GM13976 (cell line): Measurements from ENCODE around the gene ABCB11.

Source experiments
- DNase-seq: peaks from one replicate; pipeline ENCODE4 v3.0.0; 2012; ENCODE audit warnings: low spot score
- in situ Hi-C: fragments of 300-500 bp; cut with MboI; formaldehyde crosslinking; loops from one replicate; pipeline ENCODE4 v1.12.0; 2022; ENCODE audit warnings: low sequenced_read_pairs, mixed read lengths, inconsistent platforms; ENCODE audit not compliant: unreplicated experiment
- TF ChIP-seq, protein P1 (sequence below): IDR thresholded peaks from 2 replicates; pipeline ENCODE4 v1.5.1; 2012; ENCODE audit warnings: borderline replicate concordance, mild to moderate bottlenecking; ENCODE audit not compliant: insufficient read depth; ENCODE audit errors: extremely low read depth, missing control alignments, control extremely low read depth

Gene ABCB11

DNA sequence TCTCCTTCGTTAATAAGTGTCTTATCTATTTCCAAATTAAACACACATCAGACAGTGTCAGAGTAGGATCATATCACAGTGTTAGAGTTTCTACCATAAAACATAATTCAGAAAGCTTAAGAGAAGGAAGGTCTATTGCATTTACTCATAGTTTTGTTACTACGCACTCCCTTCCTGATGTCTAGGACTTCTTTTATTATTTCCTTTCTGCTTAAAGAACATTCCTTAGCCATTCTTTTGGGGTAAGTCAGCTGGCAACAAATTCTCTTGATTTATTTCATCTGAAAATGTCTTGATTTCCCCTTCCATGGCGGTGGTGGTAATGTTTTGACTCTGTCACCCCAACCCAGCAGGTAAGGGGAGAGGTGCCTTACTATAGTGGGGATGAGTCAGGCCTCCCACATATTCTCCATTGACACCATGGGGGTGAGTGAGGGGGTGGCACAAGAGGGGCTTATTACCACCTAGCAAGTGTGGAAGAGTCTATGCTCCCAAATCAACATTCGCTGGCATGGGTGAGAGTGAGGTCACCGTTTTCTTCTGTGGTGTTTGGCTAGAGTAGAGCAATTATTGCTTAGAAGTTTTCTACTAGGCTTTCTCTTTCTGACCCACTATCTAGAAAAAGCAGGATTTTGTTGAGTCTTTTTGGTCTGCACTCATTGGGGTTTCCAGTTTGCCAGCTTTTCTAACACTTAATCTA lies 29.9 kb downstream of the ABCB11 start:
- TF ChIP-seq, protein P1, sequence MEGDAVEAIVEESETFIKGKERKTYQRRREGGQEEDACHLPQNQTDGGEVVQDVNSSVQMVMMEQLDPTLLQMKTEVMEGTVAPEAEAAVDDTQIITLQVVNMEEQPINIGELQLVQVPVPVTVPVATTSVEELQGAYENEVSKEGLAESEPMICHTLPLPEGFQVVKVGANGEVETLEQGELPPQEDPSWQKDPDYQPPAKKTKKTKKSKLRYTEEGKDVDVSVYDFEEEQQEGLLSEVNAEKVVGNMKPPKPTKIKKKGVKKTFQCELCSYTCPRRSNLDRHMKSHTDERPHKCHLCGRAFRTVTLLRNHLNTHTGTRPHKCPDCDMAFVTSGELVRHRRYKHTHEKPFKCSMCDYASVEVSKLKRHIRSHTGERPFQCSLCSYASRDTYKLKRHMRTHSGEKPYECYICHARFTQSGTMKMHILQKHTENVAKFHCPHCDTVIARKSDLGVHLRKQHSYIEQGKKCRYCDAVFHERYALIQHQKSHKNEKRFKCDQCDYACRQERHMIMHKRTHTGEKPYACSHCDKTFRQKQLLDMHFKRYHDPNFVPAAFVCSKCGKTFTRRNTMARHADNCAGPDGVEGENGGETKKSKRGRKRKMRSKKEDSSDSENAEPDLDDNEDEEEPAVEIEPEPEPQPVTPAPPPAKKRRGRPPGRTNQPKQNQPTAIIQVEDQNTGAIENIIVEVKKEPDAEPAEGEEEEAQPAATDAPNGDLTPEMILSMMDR, result no peak
- in situ Hi-C loops, result no loop called here

DNA sequence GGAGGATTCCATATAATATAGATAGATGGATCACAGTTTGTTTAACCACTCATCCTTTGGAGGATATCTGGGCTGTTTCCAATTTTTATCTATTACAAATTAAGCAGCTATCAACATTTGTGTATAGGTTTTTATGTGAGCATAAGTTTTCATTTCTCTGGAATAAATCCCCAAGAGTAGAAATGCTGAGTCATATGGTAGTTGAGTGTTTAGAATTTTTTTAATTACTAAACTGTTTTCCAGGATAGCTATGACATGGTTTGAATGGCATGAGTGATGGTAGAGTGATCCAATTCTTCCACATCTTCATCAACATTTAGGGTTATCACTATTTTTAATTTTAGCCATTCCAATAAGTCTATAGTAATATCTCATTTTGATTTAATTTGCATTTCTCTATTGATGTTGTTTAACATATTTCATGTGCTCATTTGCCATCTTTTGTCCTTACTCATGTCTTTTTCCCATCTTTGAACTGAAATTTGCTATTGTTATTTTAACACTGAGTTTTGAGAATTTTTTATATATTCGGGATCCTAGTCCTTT lies 31.4 kb downstream of the ABCB11 start:
- TF ChIP-seq, protein P1, result no peak
- no peak for DNase-seq
- in situ Hi-C loops, result no loop called here

More for the DNA sequence above, 29.9 kb downstream of the ABCB11 start:
- DNase-seq, result no peak

DNA sequence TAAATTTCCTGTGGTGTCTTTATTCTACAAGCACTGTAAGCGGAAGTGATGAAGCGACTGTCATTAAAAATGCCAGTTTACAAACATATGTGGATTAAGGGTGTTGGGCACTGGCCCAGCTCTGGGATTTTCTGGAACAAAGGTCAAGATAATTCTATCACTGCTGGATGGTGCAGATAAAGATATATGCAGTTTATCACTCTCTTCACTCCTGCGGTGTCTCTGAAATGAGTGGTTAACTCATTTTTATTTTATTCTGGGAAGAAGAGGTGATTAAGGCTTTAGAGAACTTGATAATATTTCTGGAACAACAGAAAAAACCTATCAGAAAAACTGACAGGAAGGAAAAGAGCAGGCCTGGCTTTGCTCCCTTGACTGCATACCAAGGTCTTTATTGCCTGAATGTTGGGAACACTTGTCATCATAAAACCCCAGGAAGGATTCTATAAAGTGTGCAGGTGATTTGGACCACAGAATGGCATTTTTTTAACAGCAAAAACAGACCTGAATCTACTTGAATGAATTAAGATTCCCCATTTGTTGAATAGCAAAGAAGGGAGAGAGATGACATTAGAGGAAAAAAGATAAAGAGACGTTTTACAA lies 32.4 kb downstream of the ABCB11 start:
- TF ChIP-seq, protein P1, result no peak
- no peak for DNase-seq
- in situ Hi-C loops, result no loop called here

DNA sequence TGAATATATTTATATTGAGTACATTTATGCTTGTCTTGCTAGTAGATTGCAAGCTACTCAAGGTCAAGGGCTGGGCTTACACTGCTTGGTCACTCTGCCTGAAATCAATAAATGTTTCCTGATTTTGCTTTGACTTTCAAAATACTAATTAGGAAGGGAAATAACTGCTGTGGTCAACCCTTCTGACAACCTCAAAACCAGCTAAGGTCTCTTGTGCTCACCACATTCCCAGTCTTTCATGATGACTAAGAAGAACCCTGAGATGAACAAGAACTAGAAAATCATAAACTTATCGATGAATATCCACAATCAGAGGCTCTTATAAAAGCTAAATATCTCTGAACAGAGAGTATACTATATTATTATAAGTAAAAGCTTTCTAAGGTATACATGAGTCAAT lies 33.3 kb downstream of the ABCB11 start:
- TF ChIP-seq, protein P1, result no peak
- DNase-seq, result no peak
- in situ Hi-C loops, result no loop called here

DNA sequence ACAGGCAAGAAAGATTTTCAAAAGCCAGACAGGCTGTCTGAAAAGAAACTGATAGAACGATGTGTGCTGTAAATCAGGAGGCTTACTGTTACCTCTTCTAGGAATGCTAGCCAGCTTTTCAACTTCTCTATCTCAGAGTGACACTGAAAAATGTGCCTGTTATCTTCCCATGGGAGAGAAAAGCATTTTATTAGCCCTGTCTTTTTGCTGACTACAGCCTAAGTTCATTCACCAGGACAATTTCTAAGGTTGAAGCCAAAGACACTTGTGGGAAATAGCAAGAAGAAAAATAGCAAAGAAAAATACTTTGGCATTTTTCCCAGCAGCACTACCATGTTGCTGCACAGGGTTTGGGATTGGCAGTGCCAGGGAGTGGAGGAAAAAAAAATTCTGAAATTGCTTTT lies 34.0 kb downstream of the ABCB11 start:
- TF ChIP-seq, protein P1, result no peak
- no peak for DNase-seq
- in situ Hi-C loops, result no loop called here

DNA sequence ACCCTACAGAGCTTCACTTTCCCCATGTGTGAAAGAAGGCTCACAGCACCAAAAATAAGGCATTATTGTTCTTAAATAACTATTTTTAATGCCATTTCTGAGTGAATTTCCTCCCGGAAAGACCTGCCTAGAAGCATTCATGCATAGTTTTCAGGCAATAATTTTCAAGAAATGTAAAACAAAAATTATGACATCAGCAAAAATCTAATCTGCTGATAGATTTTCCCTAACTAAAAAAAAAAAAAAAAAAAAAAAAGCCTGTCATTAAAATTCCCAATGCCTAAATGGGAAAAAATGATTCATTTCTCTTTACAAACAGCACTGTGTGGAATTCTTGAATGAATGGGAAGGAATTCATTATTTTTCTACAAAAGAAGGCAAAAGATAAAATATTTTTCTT lies 35.4 kb downstream of the ABCB11 start:
- in situ Hi-C loops, result no loop called here
- TF ChIP-seq, protein P1, result no peak
- DNase-seq, result no peak
